ENCODE data around the gene PTPRC.

DNA sequence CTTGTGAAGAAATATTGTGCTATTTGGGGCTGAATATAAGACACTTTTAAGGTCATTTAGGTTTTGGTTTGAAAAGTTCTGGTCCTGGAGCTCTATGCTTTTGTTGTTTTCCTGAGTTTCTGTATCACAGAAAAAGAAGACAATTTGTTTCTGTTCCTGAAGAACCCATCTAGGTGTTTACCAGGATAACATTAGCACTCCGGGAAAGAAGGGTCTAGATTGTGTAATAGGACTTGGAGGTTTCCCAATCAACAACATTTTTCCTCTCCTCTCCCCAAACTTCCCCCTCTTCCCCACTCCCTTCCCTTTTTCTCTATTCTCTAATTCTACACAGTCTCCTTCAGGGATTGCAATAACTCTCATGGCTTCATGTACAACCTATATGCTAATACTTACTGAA is 78.7 kb downstream of the PTPRC start:
- TF ChIP-seq, protein P1, sequence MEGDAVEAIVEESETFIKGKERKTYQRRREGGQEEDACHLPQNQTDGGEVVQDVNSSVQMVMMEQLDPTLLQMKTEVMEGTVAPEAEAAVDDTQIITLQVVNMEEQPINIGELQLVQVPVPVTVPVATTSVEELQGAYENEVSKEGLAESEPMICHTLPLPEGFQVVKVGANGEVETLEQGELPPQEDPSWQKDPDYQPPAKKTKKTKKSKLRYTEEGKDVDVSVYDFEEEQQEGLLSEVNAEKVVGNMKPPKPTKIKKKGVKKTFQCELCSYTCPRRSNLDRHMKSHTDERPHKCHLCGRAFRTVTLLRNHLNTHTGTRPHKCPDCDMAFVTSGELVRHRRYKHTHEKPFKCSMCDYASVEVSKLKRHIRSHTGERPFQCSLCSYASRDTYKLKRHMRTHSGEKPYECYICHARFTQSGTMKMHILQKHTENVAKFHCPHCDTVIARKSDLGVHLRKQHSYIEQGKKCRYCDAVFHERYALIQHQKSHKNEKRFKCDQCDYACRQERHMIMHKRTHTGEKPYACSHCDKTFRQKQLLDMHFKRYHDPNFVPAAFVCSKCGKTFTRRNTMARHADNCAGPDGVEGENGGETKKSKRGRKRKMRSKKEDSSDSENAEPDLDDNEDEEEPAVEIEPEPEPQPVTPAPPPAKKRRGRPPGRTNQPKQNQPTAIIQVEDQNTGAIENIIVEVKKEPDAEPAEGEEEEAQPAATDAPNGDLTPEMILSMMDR (IDR thresholded peaks at IDR 0.05): no peak
- TF ChIP-seq MAFK (IDR thresholded peaks at IDR 0.05; ENCODE audit: partially characterized antibody): no peak
- TF ChIP-seq USF2 (IDR thresholded peaks at IDR 0.05): no peak
